NAMALWA (cell line): ENCODE results near the gene SERAC1.
"Not testable (repeated sequence)": the region's sequence is repeated elsewhere in the genome, so short reads cannot be mapped to it uniquely, and the experiment has no call there.

Experiments
- DNase-seq: peaks from one replicate; pipeline ENCODE4 v3.0.0-alpha.2; 2015; ENCODE audit warnings: low spot score

The SERAC1 gene

DNA sequence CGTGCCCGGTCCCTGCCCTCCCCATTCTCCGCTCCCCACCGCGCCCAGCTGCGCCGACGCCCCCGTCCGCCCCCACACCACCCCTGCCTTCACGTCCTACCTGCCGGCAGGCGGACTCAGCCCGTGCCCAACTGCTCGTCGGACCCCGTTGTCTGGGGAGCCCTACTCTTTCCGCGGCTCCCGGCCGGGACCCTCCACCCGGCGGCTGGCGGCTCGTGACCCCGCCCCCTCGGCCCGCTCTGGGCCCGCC is at the start of gene SERAC1:
Gene SERAC1, minus strand, starts transcription at position 223 of the 250 bp plus-strand sequence. CDS start 9,899 bp downstream, outside the sequence.
- no peak for DNase-seq

- DNase-seq: peak; percentile 86
These were observed 46.0 kb upstream of the SERAC1 start for GRCh38 chr6:158213925-158214674.

DNA sequence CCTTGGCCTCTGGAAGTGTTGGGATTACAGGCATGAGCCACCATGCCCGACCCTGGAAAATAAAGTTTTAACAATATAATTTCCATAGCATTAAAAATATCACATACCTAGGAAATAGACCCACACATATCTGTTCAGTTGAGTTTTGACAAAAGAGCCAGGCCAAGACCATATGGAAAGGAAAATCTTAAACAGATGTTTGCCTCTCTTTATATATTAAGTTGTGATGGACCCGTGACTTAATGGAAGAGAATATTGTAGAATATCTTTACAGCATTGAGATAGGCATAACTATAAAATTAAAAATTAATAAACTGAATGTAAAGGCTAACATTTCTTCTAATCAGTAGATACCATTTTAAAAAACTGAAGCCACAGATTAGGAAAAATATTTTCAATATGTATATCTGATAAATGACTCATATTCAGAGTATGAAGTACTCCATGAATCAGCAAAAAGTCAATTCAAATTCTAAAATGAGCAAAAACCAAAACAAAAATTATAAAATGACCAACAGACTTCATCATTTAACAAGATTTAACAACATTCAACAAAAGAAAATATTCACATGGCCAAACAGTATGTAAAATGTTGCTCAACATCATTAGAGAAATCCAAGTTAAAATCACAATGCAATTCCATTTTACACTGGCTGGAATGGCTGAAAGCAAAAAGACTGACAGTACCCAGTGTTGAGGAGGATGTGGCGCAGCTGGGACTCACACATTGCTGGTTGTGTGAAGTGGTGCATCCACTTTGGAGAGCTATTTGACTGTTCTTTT is 43.4 kb upstream of the SERAC1 start:
- DNase-seq: no peak

GRCh38 chr6:158209582-158210333 is 41.7 kb upstream of the SERAC1 start:
- DNase-seq: not testable (repeated sequence)

DNA sequence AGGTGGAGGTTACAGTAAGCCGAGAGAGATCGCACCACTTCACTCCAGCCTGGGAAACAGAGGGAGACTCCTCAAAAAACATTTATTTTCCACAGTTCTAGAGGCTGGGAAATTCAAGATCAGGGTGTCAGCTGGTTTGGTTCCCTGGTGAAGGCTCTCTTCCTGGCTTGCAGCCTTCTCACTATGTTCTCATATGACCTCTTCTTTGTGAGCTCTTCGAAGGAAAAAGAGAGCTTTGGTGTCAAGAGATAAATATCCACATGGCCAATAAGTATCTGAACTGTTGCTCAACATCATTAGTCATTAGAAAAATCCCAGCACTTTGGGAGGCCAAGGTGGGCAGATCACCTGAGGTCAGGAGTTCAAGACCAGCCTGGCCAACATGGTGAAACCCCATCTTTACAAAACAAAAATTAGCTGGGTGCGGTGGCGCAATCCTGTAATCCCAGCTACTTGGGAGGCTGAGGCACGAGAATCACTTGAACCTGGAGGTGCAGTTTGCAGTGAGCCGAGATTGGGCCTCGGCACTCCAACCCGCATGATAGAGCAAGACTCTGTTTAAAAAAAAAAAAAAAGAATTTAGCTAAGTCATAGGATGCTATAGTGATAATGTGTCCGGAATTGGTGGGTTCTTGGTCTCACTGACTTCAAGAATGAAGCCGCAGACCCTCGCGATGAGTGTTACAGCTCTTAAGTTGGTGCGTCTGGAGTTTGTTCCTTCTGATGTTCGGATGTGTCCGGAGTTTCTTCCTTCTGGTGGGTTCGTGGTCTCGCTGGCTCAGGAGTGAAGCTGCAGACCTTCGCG is 40.4 kb upstream of the SERAC1 start:
- DNase-seq: not testable (repeated sequence)

- no peak for DNase-seq
These were observed 39.3 kb upstream of the SERAC1 start for GRCh38 chr6:158207422-158207788.

DNA sequence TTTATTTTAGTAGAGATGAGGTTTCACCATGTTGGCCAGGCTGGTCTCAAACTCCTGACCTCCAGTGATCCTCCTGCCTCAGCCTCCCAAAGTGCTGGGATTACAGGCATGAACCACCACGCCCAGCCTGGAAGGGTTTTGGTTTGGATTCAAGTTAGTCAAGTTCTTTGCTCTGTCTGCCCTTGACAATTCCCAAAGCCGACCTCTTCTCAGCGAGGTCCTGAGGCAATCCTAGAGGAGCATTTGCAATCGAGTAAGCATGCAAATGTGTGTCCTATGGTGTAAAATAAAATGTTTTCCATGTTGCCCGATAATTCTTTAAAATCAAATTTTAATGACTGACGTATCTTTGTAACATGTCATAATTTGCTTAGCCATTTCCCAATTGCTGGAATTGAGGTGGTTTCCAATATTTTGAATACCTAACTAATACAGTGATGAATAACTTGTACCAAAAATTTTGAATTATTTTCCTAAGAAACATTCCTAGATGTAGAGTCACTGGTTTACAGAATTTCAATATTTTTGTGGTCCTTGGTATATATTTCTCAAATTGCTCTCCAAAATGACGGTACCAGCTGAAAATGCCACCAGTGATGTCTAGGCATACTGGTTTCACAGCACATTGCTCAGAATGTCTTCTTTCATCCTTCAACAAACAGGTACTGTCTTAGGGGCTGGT is 38.8 kb upstream of the SERAC1 start:
- no peak for DNase-seq

GRCh38 chr6:158205169-158205944 is 37.3 kb upstream of the SERAC1 start:
- DNase-seq: no peak

- DNase-seq: no peak
These were observed 30.4 kb upstream of the SERAC1 start for GRCh38 chr6:158198461-158198860.

DNA sequence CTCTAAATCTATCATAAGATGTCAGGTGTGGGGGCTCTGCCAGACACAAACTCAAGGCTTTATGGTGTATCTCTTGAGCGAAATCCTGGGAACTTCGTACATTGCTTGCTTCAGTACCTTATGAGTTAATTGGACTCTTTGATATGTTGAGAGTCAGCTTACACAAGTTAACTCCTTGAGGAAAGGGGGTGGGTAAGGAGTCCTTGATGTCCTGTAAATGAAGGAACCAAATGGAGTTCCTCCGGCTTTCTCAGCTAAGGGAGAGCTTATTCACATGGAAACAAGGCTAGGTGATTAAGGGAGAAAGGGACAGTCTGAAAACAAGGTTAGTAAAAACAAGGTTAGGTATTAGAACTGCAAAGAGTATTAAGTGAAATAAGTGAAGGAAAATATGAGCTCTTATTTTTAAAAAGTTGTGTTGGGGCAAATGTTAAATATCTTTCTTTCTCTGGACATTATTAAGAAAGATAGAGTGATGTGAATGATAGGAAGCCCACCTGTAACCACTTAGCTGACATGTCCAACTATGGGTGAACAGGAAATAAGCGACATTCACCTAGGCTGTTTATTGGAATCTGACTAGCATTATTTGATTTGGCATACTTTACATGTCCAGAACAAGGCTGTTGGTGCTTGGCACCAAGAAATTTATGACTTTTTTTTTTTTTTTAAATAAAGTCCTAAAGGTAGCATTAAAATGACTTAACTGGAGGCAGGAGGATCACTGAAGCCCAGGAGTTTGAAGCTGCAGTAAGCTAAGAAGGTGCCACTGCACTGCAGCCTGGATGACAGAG is 26.6 kb upstream of the SERAC1 start:
- DNase-seq: no peak

- DNase-seq: no peak
These were observed 23.7 kb upstream of the SERAC1 start for GRCh38 chr6:158191761-158192160.

GRCh38 chr6:158191032-158191431 is 23.0 kb upstream of the SERAC1 start:
- DNase-seq: no peak

- no peak for DNase-seq
These were observed 20.5 kb upstream of the SERAC1 start for GRCh38 chr6:158188591-158188990.

DNA sequence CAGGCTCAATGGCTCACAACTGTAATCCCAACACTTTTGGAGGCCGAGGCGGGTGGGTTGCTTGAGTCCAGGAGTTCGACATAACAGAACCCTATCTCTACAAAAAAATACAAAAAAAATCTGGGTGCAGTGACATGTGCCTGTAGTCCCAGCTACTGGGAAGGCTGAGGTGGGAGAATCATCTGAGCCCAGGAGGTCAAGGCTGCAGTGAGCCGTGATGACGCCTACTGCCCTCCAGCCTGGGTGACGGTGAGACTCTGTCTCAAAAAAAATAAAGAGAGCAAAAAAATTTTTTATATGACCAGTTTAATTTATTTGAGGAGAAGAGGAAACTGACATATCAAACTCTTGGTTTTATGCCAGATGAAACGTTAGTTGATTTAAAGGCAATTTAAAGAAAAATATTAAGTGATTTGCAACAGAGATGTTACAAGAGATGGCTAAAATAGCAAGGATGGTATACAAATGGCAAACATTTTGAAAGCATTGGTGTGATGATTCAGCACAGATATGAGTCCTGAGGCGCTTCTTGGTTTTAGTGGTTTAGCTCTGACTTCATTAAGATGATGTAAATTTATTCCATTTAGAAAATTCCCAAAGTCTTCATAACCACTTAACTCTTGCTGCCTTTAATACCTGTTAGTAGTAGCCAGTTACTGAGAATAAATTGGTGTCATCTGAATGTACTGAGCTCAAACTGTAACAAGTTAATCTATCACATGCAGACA is 17.8 kb upstream of the SERAC1 start:
- DNase-seq: no peak

DNA sequence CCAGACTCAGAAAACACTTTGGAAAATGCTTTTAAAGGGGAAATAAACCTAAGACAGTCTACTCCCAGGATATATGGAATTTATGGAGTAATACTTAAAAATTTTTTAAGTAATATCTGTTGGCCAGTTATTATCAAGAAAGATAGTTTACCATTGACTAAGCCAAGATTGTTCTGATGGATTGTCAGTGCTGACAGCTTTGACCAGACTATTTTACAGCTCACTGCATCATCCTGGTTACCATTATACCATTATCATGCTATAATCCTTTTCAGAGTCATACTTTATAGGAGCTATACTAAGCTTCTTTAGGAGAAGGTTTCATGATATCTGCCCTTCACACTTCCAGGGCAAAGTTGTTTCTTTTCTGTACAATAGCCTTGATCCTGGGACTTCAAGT is 16.5 kb upstream of the SERAC1 start:
- DNase-seq: no peak

DNA sequence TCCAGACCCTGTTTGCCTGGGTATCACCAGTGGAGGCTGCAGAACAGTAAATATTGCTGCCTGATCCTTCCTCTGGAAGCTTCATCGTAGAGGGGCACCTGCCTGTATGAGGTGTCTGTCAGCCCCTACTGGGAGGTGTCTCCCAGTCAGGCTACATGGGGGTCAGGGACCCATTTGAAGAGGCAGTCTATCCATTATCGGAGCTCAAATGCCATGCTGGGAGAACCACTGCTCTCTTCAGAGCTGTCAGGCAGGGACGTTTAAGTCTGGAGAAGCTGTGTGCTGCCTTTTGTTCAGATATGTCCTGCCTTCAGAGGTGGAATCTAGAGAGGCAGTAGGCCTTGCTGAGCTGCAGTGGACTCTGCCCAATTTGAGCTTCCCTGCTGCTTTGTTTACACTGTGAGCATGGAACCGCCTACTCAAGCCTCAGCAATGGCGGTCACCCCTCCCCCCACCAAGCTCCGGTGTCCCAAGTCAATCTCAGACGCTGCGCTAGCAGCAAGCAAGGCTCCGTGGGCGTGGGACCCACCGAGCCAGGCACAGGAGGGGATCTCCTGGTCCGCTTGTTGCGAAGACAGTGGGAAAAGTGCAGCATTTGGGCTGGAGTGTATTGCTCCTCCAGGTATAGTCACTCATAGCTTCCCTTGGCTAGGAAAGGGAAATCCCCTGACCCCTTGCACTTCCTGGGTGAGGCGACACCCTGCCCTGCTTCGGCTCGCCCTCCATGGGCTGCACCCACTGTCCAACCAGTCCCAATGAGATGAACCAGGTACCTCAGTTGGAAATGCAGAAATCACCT is 15.3 kb upstream of the SERAC1 start:
- not testable (repeated sequence) for DNase-seq

DNA sequence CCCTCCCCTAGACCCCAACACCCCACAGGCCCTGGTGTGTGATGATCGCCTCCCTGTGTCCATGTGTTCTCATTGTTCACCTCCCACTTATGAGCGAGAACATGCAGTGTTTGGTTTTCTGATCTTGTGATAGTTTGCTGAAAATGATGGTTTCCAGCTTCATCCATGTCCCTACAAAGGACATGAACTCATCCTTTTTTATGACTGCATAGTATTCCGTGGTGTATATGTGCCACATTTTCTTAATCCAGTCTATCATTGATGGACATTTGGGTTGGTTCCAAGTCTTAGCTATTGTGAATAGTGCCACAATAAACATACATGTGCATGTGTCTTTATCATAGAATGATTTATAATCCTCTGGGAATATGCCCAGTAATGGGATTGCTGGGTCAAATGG is 9.7 kb upstream of the SERAC1 start:
- DNase-seq: not testable (repeated sequence)

- DNase-seq: no peak
These were observed 7.0 kb upstream of the SERAC1 start for GRCh38 chr6:158175111-158175510.
